ENCODE data around the gene ATR. TPM values are rescaled to one million over a fixed set of nuclear protein-coding genes. Genes with fewer than 3 reads are reported as not detected.
A peak's percentile ranks its signal among the peaks of the same experiment; 100 is the strongest.
"Not testable (repeated sequence)": the region's sequence is repeated elsewhere in the genome, so short reads cannot be mapped to it uniquely, and the experiment has no call there.

Gene ATR
- total RNA-seq, 1 donor: 22.1 TPM

DNA sequence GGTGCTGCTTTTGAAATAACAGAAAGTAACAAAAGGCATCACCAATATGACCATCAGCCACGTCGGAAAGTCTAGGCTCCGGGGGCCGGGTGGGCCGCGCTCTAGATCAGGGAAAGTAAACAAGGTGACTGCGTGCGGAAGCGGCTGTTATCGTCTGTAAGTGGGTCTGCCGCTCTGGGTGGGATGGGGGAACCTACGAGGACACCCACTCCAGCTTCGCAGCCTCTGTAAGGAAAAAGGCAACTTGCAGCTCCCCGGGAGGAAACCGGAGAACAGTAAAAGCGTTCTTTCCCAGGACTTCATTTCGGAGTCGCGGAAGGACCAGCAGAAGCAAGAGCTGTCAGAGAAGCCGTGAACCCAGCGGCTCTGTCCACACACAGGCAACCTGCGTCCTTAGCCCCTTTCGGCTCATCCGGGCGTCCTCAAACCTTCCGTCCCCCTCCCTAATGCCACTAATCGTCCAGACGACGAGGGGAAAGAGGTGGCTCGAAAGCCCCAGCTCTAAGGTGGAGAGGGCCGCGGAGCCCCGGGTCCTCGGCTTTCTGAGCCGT is 131.2 kb downstream of the ATR start:
- peak overlapping the region; percentile 89 for H3K4me2 ChIP-seq (ENCODE audit: insufficient read depth, low read length)
- H3K4me1 ChIP-seq (ENCODE audit: insufficient read depth, low read length): peaks cover 13% of the 10 kb centered on the region
- H4K20me1 ChIP-seq (ENCODE audit: insufficient read depth, low read length): peaks cover 11% of the 10 kb centered on the region
- no peaks in the 10 kb centered on the region for H3K9me3 ChIP-seq (ENCODE audit: low read depth, low read length)
- H3K27ac ChIP-seq (ENCODE audit: low read depth, low read length): peak overlapping the region; percentile 98
- peak overlapping the region; percentile 93 for H3K4me3 ChIP-seq (ENCODE audit: insufficient read depth, low read length)
- TF ChIP-seq, protein P1, sequence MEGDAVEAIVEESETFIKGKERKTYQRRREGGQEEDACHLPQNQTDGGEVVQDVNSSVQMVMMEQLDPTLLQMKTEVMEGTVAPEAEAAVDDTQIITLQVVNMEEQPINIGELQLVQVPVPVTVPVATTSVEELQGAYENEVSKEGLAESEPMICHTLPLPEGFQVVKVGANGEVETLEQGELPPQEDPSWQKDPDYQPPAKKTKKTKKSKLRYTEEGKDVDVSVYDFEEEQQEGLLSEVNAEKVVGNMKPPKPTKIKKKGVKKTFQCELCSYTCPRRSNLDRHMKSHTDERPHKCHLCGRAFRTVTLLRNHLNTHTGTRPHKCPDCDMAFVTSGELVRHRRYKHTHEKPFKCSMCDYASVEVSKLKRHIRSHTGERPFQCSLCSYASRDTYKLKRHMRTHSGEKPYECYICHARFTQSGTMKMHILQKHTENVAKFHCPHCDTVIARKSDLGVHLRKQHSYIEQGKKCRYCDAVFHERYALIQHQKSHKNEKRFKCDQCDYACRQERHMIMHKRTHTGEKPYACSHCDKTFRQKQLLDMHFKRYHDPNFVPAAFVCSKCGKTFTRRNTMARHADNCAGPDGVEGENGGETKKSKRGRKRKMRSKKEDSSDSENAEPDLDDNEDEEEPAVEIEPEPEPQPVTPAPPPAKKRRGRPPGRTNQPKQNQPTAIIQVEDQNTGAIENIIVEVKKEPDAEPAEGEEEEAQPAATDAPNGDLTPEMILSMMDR (IDR thresholded peaks at IDR 0.05; ENCODE audit: extremely low read depth, low read depth, low read length): no peak
- peak overlapping the region; percentile 93 for H2AFZ ChIP-seq (ENCODE audit: low read length)
- peak; percentile 64 for DNase-seq (ENCODE audit: insufficient read length, low spot score, missing footprints)
- H3K27me3 ChIP-seq (ENCODE audit: insufficient read depth, low read length): no peaks in the 10 kb centered on the region
- H3K79me2 ChIP-seq (ENCODE audit: insufficient read depth, low read length): peaks cover 53% of the 10 kb centered on the region
- peaks cover 8% of the 10 kb centered on the region for H3K36me3 ChIP-seq (ENCODE audit: insufficient read depth, low read length)

DNA sequence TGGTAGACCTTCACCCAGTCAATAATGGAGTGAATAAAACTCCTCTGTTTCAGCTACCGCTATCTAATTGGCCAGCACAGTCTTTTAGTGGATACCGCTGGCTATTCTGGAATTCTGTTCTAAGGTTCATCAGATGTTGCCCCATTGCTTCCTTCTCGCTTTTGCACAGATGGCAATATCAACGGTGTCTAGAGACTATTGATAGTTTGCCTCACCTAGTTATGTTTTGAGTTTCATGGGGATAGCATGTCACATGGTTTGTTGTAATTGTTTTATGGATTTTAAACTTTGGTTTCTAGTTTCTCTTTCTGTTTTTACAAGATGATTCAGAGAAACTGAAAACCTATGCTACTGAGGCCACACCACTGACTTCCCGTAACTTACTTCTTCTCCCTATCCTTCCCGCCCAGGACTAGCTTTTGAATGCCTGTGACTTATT is 132.7 kb downstream of the ATR start:
- peaks cover 13% of the 10 kb centered on the region for H3K4me1 ChIP-seq (ENCODE audit: insufficient read depth, low read length)
- H3K9me3 ChIP-seq (ENCODE audit: low read depth, low read length): no peaks in the 10 kb centered on the region
- TF ChIP-seq, protein P1 (IDR thresholded peaks at IDR 0.05; ENCODE audit: extremely low read depth, low read depth, low read length): no peak
- H3K4me2 ChIP-seq (ENCODE audit: insufficient read depth, low read length): peak overlapping the region; percentile 89
- H3K4me3 ChIP-seq (ENCODE audit: insufficient read depth, low read length): peak overlapping the region; percentile 93
- peaks cover 15% of the 10 kb centered on the region for H4K20me1 ChIP-seq (ENCODE audit: insufficient read depth, low read length)
- H3K36me3 ChIP-seq (ENCODE audit: insufficient read depth, low read length): peaks cover 4% of the 10 kb centered on the region
- H2AFZ ChIP-seq (ENCODE audit: low read length): no peak overlapping the region
- H3K79me2 ChIP-seq (ENCODE audit: insufficient read depth, low read length): peaks cover 66% of the 10 kb centered on the region
- peak; percentile 88 for DNase-seq (ENCODE audit: insufficient read length, low spot score, missing footprints)
- peak overlapping the region; percentile 98 for H3K27ac ChIP-seq (ENCODE audit: low read depth, low read length)
- no peaks in the 10 kb centered on the region for H3K27me3 ChIP-seq (ENCODE audit: insufficient read depth, low read length)

DNA sequence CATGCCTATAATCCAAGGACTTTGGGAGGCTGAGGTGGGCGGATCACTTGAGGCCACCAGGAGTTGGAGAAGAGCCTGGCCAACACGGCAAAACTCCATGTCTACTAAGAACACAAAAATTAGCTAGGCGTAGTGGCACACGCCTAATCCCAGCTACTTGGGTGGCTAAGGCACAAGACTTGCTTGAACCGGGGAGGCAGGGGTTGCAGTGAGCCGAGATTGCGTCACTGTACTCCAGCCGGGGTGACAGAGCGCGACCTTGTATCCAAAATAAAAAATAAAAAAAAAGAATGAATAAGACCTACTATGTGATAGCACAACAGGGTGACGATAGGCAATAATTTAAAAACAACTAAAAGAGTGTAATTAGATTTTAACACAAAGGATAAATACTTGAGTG is 134.2 kb downstream of the ATR start:
- no peaks in the 10 kb centered on the region for H3K9me3 ChIP-seq (ENCODE audit: low read depth, low read length)
- H3K36me3 ChIP-seq (ENCODE audit: insufficient read depth, low read length): no peaks in the 10 kb centered on the region
- no peak overlapping the region for H3K4me2 ChIP-seq (ENCODE audit: insufficient read depth, low read length)
- DNase-seq (ENCODE audit: insufficient read length, low spot score, missing footprints): no peak
- peaks cover 13% of the 10 kb centered on the region for H3K4me1 ChIP-seq (ENCODE audit: insufficient read depth, low read length)
- H3K27me3 ChIP-seq (ENCODE audit: insufficient read depth, low read length): no peaks in the 10 kb centered on the region
- H4K20me1 ChIP-seq (ENCODE audit: insufficient read depth, low read length): peaks cover 18% of the 10 kb centered on the region
- no peak overlapping the region for H2AFZ ChIP-seq (ENCODE audit: low read length)
- TF ChIP-seq, protein P1 (IDR thresholded peaks at IDR 0.05; ENCODE audit: extremely low read depth, low read depth, low read length): no peak
- peaks cover 81% of the 10 kb centered on the region for H3K79me2 ChIP-seq (ENCODE audit: insufficient read depth, low read length)
- no peak overlapping the region for H3K27ac ChIP-seq (ENCODE audit: low read depth, low read length)
- no peak overlapping the region for H3K4me3 ChIP-seq (ENCODE audit: insufficient read depth, low read length)

DNA sequence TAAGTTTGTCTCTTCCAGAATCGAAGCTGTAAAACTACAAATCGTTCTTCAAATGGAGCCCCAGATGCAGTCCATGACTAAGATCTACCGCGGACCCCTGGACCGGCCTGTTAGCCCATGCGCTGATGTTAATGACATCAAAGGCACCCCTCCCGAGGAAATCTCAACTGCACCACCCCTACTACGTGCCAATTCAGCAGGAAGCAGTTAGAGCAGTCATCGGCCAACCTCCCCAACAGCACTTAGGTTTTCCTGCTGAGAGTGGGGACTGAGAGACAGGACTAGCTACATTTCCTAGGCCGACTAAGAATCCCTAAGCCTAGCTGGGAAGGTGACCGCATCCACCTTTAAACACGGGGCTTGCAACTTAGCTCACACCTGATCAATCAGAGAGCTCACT is 135.5 kb downstream of the ATR start:
- Histone ChIP-seq H3K79me2 (ENCODE audit: insufficient read depth, low read length) (peaks cover 92% of the 10 kb centered on the region), H4K20me1 (ENCODE audit: insufficient read depth, low read length) (peaks cover 18% of the 10 kb centered on the region)
- not testable (repeated sequence) for H3K36me3 ChIP-seq (ENCODE audit: insufficient read depth, low read length)

DNA sequence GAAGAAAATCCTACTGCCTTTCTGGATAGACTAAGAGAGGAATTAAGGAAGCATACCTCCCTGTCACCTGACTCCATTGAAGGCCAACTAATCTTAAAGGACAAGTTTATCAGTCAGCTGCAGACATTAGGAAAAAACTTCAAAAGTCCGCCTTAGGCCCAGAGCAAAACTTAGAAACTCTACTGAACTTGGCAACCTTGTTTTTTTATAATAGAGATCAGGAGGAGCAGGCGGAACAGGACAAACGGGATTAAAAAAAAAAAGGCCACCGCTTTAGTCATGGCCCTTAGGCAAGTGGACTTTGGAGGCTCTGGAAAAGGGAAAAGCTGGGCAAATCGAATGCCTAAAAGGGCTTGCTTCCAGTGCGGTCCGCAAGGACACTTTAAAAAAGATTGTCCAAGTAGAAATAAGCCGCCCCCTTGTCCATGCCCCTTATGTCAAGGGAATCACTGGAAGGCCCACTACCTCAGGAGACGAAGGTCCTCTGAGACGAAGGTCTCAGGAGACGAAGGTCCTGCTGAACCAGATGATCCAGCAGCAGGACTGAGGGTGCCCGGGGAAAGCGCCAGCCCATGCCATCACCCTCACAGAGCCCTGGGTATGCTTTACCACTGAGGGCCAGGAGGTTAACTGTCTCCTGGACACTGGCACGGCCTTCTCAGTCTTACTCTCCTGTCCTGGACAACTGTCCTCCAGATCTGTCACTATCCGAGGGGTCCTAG is 138.9 kb downstream of the ATR start:
- not testable (repeated sequence) for H3K4me1 ChIP-seq (ENCODE audit: insufficient read depth, low read length); H2AFZ ChIP-seq (ENCODE audit: low read length); H3K27me3 ChIP-seq (ENCODE audit: insufficient read depth, low read length); H3K4me2 ChIP-seq (ENCODE audit: insufficient read depth, low read length); H3K9me3 ChIP-seq (ENCODE audit: low read depth, low read length); H3K36me3 ChIP-seq (ENCODE audit: insufficient read depth, low read length); DNase-seq (ENCODE audit: insufficient read length, low spot score, missing footprints); H3K27ac ChIP-seq (ENCODE audit: low read depth, low read length); H3K4me3 ChIP-seq (ENCODE audit: insufficient read depth, low read length)
- peaks cover 85% of the 10 kb centered on the region for H3K79me2 ChIP-seq (ENCODE audit: insufficient read depth, low read length)
- peaks cover 18% of the 10 kb centered on the region for H4K20me1 ChIP-seq (ENCODE audit: insufficient read depth, low read length)

More for the DNA sequence above, 135.5 kb downstream of the ATR start:
- H2AFZ ChIP-seq (ENCODE audit: low read length); H3K4me3 ChIP-seq (ENCODE audit: insufficient read depth, low read length); H3K4me2 ChIP-seq (ENCODE audit: insufficient read depth, low read length); H3K27me3 ChIP-seq (ENCODE audit: insufficient read depth, low read length); DNase-seq (ENCODE audit: insufficient read length, low spot score, missing footprints); H3K9me3 ChIP-seq (ENCODE audit: low read depth, low read length); H3K27ac ChIP-seq (ENCODE audit: low read depth, low read length); H3K4me1 ChIP-seq (ENCODE audit: insufficient read depth, low read length): not testable (repeated sequence)

DNA sequence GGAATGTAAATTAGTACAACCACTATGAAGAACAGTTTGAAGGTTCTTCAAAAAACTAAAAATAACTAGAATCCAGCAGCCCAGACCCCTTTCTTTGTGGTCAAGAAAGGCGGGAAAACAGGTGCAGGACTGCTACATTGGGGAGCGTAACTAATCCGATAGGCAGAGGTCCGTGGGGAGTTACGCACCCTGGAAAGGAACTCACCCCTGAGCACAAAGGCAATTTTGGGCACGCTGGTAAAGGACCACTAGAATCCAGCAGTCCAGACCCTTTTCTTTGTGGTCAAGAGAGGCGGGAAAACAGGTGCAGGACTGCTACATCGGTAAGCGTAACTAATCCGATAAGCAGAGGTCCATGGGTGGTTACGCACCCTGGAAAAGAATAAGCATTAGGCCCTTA is 140.4 kb downstream of the ATR start:
- H3K9me3 ChIP-seq (ENCODE audit: low read depth, low read length); H3K4me1 ChIP-seq (ENCODE audit: insufficient read depth, low read length); H3K4me2 ChIP-seq (ENCODE audit: insufficient read depth, low read length); H2AFZ ChIP-seq (ENCODE audit: low read length); H3K36me3 ChIP-seq (ENCODE audit: insufficient read depth, low read length); H3K27ac ChIP-seq (ENCODE audit: low read depth, low read length); H3K4me3 ChIP-seq (ENCODE audit: insufficient read depth, low read length); DNase-seq (ENCODE audit: insufficient read length, low spot score, missing footprints); H3K27me3 ChIP-seq (ENCODE audit: insufficient read depth, low read length): not testable (repeated sequence)
- H4K20me1 ChIP-seq (ENCODE audit: insufficient read depth, low read length): peaks cover 13% of the 10 kb centered on the region
- H3K79me2 ChIP-seq (ENCODE audit: insufficient read depth, low read length): peaks cover 76% of the 10 kb centered on the region

Measured in osteoblast (primary cell).